Measurements from ENCODE around the gene CACNA1C.

DNA sequence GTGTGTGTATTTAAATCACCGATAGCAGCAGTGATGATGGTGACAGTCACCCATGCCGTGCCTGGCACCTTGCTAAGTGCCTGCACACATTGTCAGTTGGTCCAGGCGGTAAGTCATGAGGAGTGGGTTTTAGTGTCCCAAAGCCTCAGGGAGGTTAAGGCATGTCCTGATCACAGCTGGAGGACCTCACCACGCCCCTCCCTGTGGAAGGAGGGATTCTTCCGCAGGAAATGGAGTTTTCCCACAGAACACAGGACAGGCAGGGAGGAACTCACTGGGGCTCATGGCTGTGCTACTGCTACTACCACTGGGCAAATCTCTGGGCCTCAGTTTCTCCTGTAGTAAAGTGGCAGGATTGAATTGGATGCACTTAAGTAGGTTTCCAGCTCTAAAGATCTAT lies 142.3 kb downstream of the CACNA1C start:
- TF ChIP-seq, protein P1, sequence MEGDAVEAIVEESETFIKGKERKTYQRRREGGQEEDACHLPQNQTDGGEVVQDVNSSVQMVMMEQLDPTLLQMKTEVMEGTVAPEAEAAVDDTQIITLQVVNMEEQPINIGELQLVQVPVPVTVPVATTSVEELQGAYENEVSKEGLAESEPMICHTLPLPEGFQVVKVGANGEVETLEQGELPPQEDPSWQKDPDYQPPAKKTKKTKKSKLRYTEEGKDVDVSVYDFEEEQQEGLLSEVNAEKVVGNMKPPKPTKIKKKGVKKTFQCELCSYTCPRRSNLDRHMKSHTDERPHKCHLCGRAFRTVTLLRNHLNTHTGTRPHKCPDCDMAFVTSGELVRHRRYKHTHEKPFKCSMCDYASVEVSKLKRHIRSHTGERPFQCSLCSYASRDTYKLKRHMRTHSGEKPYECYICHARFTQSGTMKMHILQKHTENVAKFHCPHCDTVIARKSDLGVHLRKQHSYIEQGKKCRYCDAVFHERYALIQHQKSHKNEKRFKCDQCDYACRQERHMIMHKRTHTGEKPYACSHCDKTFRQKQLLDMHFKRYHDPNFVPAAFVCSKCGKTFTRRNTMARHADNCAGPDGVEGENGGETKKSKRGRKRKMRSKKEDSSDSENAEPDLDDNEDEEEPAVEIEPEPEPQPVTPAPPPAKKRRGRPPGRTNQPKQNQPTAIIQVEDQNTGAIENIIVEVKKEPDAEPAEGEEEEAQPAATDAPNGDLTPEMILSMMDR (IDR thresholded peaks at IDR 0.05; ENCODE audit: low read depth, low read length), result no peak
- TF ChIP-seq POLR2A (IDR thresholded peaks at IDR 0.05; ENCODE audit: extremely low read depth, insufficient read length), result no peak
